Natural killer cell (primary cell): ENCODE measurements around the gene NR2F1-AS1. TPM values are rescaled to one million over a fixed set of nuclear protein-coding genes. Genes with fewer than 3 reads are reported as not detected.
"Not testable (repeated sequence)": the region's sequence is repeated elsewhere in the genome, so short reads cannot be mapped to it uniquely, and the experiment has no call there.

Experiments
- ATAC-seq, 3 donors: fragments of 150-1000 bp in 2 of 3; fragments of 200-7000 bp in 1 of 3; cut with Tn5 transposase; 1 replicate in 1 of 3; 2 replicates in 2 of 3; pipeline ENCODE4 v1.10.0; 2021; ENCODE audit warnings: mild to moderate bottlenecking in 2 of 3, moderate library complexity in 2 of 3
- DNase-seq, 2 donors: peaks; one replicate each; pipeline versions ENCODE4 v3.0.0 to v3.0.0-alpha.2; 2013 to 2021; ENCODE audit warnings: mixed read lengths in 1 of 2
- H3K27ac ChIP-seq: one replicate; pipeline ENCODE4 v1.5.1; 2013; ENCODE audit warnings: mild to moderate bottlenecking, low read length
- H3K27me3 ChIP-seq: one replicate; pipeline ENCODE4 v1.6.1; 2013; ENCODE audit warnings: low read length; ENCODE audit not compliant: control insufficient read depth, insufficient read depth
- H3K36me3 ChIP-seq: one replicate; pipeline ENCODE4 v1.6.1; 2013; ENCODE audit warnings: low read length; ENCODE audit not compliant: control insufficient read depth, insufficient read depth
- H3K4me1 ChIP-seq: one replicate; pipeline ENCODE4 v1.6.1; 2013; ENCODE audit warnings: low read length; ENCODE audit not compliant: control insufficient read depth, insufficient read depth
- H3K4me3 ChIP-seq: one replicate; pipeline ENCODE4 v1.5.1; 2013; ENCODE audit warnings: low read length
- H3K9me3 ChIP-seq: one replicate; pipeline ENCODE4 v1.6.1; 2013; ENCODE audit warnings: low read length; ENCODE audit not compliant: control insufficient read depth, insufficient read depth
- H3K27ac Mint-ChIP-seq, 2 donors: one replicate each; pipeline ENCODE4 v1.8.0; 2022; ENCODE audit warnings: mild to moderate bottlenecking in 2 of 2, mixed read lengths in 2 of 2, moderate library complexity in 1 of 2
- H3K27me3 Mint-ChIP-seq, 2 donors: one replicate each; pipeline ENCODE4 v1.8.0; 2022; ENCODE audit warnings: low read depth in 2 of 2, mixed read lengths in 2 of 2
- H3K36me3 Mint-ChIP-seq: one replicate; pipeline ENCODE4 v1.8.0; 2022; ENCODE audit warnings: mixed read lengths
- H3K4me1 Mint-ChIP-seq, 2 donors: one replicate each; pipeline ENCODE4 v1.8.0; 2022; ENCODE audit warnings: mixed read lengths in 2 of 2
- H3K4me3 Mint-ChIP-seq: one replicate; pipeline ENCODE4 v1.8.0; 2022; ENCODE audit warnings: mild to moderate bottlenecking, moderate library complexity, mixed read lengths
- H3K9me3 Mint-ChIP-seq, 2 donors: one replicate each; pipeline ENCODE4 v1.8.0; 2022; ENCODE audit warnings: mixed read lengths in 2 of 2
- WGBS: methylation state at CpG from one replicate; pipeline ENCODE4 v1.1.7; 2013; ENCODE audit warnings: missing lambda C conversion rate; ENCODE audit not compliant: insufficient coverage; 5-methylcytosine and 5-hydroxymethylcytosine counted together
- intact Hi-C: fragments of 100-400 bp; cut with micrococcal nuclease; formaldehyde crosslinking; loops from one replicate; pipeline ENCODE4 v1.14.2; 2022
- total RNA-seq, 4 donors: library from RNA; stranded (reverse); fragments of 120-200 nt in 1 of 4; gene quantifications; one replicate each; pipeline versions ENCODE4 v1.2.3 to v1.2.4, GENCODE V29; 2013 to 2022
- TF ChIP-seq, protein P1 (sequence below): fragments of 200-600 bp; IDR thresholded peaks from one replicate; pipeline ENCODE4 v1.8.0; 2022; ENCODE audit warnings: antibody characterized with exemption

Gene NR2F1-AS1
- total RNA-seq, 3 donors from 2014 or later (not counting 1 experiment from before 2014, with no cell fraction given): not detected

- Mint-ChIP-seq H3K4me3 (no peak overlapping the region), H3K27ac (no peak overlapping the region), H3K36me3 (no peaks in the 10 kb centered on the region), H3K27me3 (peaks cover 44 to 45% of the 10 kb centered on the region in 2 donors), H3K4me1 (peaks cover 21 to 25% of the 10 kb centered on the region in 2 donors), H3K9me3 (no peaks in the 10 kb centered on the region)
- TF ChIP-seq, protein P1, sequence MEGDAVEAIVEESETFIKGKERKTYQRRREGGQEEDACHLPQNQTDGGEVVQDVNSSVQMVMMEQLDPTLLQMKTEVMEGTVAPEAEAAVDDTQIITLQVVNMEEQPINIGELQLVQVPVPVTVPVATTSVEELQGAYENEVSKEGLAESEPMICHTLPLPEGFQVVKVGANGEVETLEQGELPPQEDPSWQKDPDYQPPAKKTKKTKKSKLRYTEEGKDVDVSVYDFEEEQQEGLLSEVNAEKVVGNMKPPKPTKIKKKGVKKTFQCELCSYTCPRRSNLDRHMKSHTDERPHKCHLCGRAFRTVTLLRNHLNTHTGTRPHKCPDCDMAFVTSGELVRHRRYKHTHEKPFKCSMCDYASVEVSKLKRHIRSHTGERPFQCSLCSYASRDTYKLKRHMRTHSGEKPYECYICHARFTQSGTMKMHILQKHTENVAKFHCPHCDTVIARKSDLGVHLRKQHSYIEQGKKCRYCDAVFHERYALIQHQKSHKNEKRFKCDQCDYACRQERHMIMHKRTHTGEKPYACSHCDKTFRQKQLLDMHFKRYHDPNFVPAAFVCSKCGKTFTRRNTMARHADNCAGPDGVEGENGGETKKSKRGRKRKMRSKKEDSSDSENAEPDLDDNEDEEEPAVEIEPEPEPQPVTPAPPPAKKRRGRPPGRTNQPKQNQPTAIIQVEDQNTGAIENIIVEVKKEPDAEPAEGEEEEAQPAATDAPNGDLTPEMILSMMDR: no peak
- DNase-seq (no peak), ATAC-seq (no peak)
- intact Hi-C loops: no loop called here
- Histone ChIP-seq H3K4me1 (peaks cover 19% of the 10 kb centered on the region), H3K36me3 (no peaks in the 10 kb centered on the region), H3K9me3 (peaks cover 2% of the 10 kb centered on the region), H3K27ac (no peak overlapping the region), H3K4me3 (no peak overlapping the region), H3K27me3 (peaks cover 65% of the 10 kb centered on the region)
- WGBS: 71% methylated on average over 1 of the region's 1 CpG
These were observed 13.6 kb downstream of the NR2F1-AS1 start for GRCh38 chr5:93567424-93567823.

DNA sequence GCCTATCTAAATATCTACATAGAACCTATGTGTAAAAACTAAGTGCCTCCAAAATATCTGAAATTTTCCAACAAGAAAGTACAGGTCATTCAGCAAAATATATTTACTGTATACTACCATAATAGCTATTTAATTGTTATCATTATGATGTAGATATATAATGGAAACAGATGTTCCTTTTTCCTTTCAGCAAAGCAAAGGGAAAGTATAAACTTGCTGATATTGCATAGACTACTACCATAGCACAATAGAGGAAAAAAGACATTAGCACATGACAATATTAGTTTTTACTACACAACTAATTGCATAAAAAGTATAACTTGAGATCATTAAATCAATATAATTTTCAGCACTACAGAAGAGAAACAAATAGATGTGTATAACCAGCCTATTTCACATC lies 14.9 kb downstream of the NR2F1-AS1 start:
- no peak overlapping the region for H3K27ac ChIP-seq
- intact Hi-C loops: no loop called here
- H3K27ac Mint-ChIP-seq: no peak overlapping the region
- H3K4me3 ChIP-seq: no peak overlapping the region
- H3K36me3 Mint-ChIP-seq: no peaks in the 10 kb centered on the region
- H3K4me3 Mint-ChIP-seq: no peak overlapping the region
- peaks cover 14 to 19% of the 10 kb centered on the region in 2 donors for H3K4me1 Mint-ChIP-seq
- TF ChIP-seq, protein P1: no peak
- no peak for DNase-seq
- no peaks in the 10 kb centered on the region for H3K36me3 ChIP-seq
- peaks cover 52% of the 10 kb centered on the region for H3K27me3 ChIP-seq
- ATAC-seq: no peak
- H3K4me1 ChIP-seq: peaks cover 15% of the 10 kb centered on the region
- no peaks in the 10 kb centered on the region for H3K9me3 Mint-ChIP-seq
- peaks cover 2% of the 10 kb centered on the region for H3K9me3 ChIP-seq
- H3K27me3 Mint-ChIP-seq: peaks cover 32 to 34% of the 10 kb centered on the region in 2 donors

GRCh38 chr5:93557021-93557604 lies 23.9 kb downstream of the NR2F1-AS1 start:
- no peak overlapping the region for H3K4me3 ChIP-seq
- Mint-ChIP-seq H3K9me3 (peaks cover 0 to 3% of the 10 kb centered on the region in 2 donors), H3K27ac (no peak overlapping the region), H3K36me3 (no peaks in the 10 kb centered on the region), H3K4me3 (no peak overlapping the region), H3K4me1 (no peaks in the 10 kb centered on the region), H3K27me3 (peaks cover 10 to 25% of the 10 kb centered on the region in 2 donors)
- no peak for DNase-seq
- no peaks in the 10 kb centered on the region for H3K36me3 ChIP-seq
- H3K27ac ChIP-seq: no peak overlapping the region
- TF ChIP-seq, protein P1: no peak
- no peak for ATAC-seq
- H3K27me3 ChIP-seq: peaks cover 7% of the 10 kb centered on the region
- no peaks in the 10 kb centered on the region for H3K9me3 ChIP-seq
- H3K4me1 ChIP-seq: no peaks in the 10 kb centered on the region
- intact Hi-C loops: no loop called here
- no CpG with 5 or more reads among the region's 2 CpGs for WGBS

DNA sequence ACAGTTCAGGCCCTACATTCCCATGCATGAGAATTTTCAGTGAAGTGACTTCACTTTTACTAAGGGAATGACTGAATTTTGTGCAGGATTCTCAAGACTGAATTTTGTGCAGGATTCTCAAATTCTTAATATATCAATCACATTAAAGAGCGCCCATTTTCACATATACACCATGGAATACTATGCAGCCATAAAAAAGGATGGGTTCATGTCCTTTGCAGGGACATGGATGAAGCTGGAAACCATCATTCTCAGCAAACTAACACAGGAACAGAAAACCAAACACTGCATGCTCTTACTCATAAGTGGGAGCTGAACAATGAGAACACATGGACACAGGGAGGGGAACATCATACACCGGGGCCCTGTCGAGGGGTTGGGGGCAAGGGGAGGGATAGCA lies 31.4 kb downstream of the NR2F1-AS1 start:
- intact Hi-C loops, H3K9me3 Mint-ChIP-seq, ATAC-seq: not testable (repeated sequence)

More for the DNA sequence above, 31.4 kb downstream of the NR2F1-AS1 start:
- not testable (repeated sequence) for H3K9me3 ChIP-seq, H3K36me3 Mint-ChIP-seq, H3K27ac Mint-ChIP-seq, H3K4me1 Mint-ChIP-seq, H3K4me3 ChIP-seq, DNase-seq, H3K4me1 ChIP-seq, H3K36me3 ChIP-seq, H3K27ac ChIP-seq, H3K4me3 Mint-ChIP-seq, H3K27me3 ChIP-seq
- H3K27me3 Mint-ChIP-seq: peaks cover 12 to 14% of the 10 kb centered on the region in 2 donors
- WGBS: 96% methylated on average over 2 of the region's 3 CpGs
